T47D (cell line): ENCODE results near the gene PRKG1.
A peak's percentile ranks its signal among the peaks of the same experiment; 100 is the strongest.

Experiments used
- DNase-seq, 2 experiments: peaks; one replicate each; pipeline versions ENCODE4 v3.0.0 to v3.0.0-alpha.2; 2011 to 2012; ENCODE audit warnings: low read depth in 1 of 2, low spot score in 1 of 2
- JUND ChIP-seq: IDR thresholded peaks from 2 replicates; pipeline ENCODE4 v1.6.1; 2012; ENCODE audit warnings: low read depth
- in situ Hi-C: cut with HindIII; loops from 2 replicates; pipeline ENCODE4 v1.10.0; 2016; ENCODE audit warnings: low sequenced_read_pairs, low pct_unique_long_range_greater_than_20kb

The PRKG1 gene

DNA sequence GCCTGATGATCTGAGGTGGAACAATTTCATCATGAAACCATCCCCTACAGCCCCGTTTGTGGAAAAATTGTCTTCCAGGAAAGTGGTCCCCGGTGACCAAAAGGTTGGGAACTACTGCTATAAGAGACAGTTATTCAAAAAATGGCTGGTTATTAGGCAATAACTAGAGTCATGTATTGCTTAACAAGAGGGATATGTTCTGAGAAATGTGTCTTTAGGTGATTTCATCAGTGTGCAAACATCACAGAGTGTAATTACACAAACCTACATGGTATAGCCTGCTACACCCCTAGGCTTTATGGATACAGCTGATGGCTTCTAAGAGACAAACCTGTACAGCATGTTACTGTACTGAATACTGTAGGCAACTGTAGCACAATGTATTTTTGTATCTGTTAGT lies 696.4 kb downstream of the PRKG1 start:
- DNase-seq = peak in 1 of 2 experiments; percentile 83
- no peak for TF ChIP-seq JUND
- in situ Hi-C loops = no loop called here

DNA sequence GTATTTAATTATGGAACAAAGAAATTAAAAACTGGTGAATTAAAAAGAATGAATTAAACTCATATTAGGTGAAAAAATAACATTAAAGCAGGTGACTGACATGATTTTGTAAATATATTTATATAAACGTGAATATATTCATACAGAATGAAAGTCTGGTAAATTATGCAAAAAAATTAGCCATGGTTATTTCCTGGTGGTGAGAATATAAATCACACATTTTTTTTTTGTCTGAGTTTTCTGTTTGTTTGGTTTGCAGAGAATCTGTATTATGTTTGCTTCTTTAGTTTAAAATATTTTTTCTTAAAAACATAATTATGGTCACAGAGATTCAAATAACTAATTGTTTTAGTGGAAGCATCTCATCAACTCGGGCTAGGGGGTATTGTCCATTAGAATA lies 698.1 kb downstream of the PRKG1 start:
- DNase-seq = no peak
- in situ Hi-C loops = no loop called here
- TF ChIP-seq JUND = no peak

DNA sequence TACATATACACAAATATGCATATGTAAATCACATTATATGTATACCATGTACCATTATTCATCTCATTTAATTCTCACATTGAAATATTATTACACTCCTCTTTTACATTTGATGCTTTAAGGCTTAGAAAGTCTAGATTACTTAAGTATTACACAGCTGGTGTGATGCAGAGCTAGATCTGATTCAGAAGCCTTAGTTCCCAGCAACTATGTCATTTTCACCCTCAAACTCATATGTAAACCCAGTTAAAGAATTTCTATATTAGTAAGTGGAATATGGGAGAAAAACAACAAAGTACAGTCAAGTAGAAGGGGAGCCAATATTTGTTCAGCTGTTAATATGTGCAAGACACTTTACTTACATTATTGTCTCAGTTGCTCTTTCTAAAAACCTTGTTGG lies 699.4 kb downstream of the PRKG1 start:
- TF ChIP-seq JUND = no peak
- DNase-seq = no peak
- in situ Hi-C loops = no loop called here

DNA sequence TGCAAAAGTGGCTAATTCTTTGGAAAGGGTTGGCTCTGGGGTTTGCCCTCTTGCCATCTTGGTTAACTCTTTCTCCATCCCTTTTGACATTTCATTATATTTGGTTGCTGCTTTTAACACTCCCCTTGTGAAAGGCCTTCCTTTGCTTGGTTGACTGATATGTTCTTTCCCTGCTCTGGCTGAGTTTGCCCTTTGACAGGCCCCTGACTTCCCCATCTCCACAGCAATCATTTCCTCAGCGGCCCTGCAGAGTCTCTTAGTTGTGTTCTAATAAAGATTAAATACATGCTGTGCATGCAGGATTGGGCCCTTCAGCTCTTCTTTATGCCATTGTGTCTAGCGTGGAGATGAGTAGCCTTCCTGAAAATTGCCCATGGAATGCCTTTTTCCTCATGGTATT lies 709.7 kb downstream of the PRKG1 start:
- DNase-seq = no peak
- no peak for TF ChIP-seq JUND
- in situ Hi-C loops = no loop called here

DNA sequence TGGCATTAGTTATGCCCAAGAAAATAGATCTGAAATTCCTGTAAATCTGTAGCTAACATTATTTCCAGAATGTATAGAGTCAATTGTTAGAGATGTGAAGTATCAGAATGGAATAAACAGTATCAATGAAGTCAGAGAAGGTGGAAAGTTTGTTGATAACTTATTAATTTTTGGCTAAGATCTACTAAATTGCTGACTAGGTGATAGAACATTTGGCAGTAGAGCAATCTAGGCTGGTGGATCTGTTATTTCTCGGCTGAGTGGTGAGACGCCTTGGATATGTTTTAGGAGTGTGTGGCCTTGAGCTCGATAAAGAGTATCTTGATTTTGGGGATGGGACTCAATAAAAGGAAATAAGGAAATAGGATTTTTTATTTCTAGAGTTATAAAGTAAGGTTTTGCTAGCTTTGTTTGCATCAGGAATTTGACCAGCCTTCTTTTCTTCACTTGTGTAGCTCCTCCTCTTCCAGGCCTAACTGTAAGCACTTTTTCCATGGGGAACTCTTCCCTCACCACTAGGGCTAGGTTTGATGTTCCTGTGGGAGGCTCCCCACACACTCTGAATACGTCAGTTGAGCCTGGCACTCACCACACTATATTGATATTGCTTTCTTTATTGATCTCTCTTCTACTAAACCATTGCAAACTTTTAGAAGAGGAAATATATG lies 711.9 kb downstream of the PRKG1 start:
- TF ChIP-seq JUND = no peak
- no peak for DNase-seq
- in situ Hi-C loops = no loop called here

DNA sequence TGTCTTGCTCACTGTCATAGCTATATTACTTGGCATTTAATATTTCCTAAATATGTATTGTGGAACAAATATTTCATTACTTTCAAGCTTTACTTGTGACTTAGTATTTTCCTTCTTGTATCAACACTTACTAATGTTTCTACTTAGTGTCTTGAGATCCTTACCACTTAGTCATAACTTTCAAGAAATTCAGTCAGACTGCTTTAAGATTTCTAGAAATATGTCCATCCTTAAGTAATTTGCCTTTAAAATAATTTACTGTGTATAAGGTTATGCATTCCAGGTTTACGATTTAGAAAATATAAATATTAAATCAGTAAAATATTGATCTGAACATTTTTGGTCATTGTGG lies 712.4 kb downstream of the PRKG1 start:
- in situ Hi-C loops = no loop called here
- DNase-seq = no peak
- TF ChIP-seq JUND = no peak

DNA sequence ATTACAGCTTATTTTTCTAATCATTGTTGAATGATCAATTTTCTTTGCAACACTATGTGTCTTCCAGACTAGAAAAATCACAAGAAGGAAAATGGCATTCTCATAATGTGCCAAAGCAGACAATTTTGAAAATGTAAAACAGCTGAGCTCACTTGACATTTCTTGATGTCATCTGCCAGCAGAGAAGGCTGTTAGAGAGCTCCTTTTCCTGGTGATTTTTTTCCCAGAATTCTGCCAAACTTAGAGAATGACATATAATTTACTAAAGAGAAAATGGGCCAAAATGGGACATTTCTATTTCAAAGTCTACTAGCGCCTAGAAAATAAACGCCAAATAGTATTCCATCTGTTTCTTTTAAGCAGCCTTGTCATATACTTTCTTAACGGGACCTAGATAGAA lies 714.0 kb downstream of the PRKG1 start:
- in situ Hi-C loops = no loop called here
- no peak for TF ChIP-seq JUND
- no peak for DNase-seq

DNA sequence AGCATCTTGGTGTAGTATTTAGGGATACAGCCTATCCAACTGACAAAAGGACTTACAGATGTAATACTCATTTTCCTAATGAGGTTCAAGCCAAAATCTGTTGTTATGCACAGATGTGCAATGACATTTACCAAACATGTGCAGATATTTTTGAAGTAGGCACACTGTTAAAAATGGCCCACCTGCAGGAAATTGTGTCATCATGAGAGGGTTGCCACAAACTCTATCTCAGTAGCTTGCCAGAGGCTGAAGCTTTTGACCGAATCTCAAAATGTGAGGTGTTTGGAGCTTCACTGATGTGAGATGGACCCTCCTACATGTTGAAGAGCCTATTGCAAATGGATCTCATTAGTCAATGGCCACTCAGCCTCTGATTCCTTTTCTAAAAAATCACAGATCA lies 714.8 kb downstream of the PRKG1 start:
- no peak for DNase-seq
- no peak for TF ChIP-seq JUND
- in situ Hi-C loops = no loop called here

DNA sequence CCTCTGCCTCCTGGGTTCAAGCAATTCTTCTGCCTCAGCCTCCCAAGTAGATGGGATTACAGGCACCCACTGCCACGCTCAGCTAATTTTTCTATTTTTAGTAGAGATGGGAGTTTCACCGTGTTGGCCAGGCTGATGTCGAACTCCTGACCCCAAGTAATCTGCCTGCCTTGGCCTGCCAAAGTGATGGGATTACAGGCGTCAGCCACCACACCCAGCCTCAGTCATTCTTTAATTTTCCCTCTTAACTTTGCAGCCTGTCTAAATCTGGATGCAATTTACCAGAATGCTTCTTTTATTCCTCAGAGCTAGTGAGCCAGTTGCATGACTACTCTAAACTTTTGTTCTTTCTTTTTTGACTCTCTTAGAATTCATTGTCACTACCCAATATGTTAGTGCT lies 715.6 kb downstream of the PRKG1 start:
- in situ Hi-C loops = no loop called here
- no peak for TF ChIP-seq JUND

DNA sequence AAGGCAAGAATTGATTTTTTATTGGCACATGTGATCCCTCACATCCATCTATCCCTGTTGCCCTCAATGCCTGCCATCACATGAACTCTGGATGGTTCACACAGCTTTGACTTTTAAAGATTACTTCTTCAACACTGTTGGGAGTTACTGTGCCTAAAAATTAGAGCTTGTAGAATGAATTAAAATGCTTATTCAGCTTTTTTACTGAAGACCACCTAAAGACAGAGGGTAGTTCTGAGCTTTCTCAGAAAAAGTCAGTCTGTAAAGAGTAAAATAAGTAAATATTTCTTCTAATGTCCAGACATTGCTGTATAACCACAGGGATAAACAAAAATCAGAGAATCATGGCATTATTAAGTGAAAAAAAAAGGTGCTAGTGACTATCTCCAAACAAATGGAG lies 718.4 kb downstream of the PRKG1 start:
- in situ Hi-C loops = no loop called here
- TF ChIP-seq JUND = no peak
- no peak for DNase-seq

More for the DNA sequence above, 715.6 kb downstream of the PRKG1 start:
- no peak for DNase-seq

DNA sequence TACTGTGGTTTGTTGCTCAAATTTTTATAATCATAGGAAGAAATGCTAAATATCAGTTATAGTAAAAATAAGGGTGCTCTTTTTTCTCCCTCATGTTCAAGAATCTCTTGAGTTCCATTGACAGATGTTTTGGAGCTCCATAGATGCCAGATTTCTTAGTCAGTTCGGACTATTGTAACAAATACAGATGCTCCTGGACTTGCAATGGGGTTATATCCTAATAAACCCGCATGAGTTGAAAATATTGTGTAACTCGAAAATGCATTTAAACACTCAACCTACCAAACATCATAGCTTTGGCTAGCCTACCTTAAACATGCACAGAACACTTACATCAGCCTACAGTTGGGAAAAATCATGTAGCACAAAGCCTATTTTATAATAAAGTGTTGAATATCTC lies 725.8 kb downstream of the PRKG1 start:
- no peak for TF ChIP-seq JUND
- no peak for DNase-seq
- in situ Hi-C loops = no loop called here

DNA sequence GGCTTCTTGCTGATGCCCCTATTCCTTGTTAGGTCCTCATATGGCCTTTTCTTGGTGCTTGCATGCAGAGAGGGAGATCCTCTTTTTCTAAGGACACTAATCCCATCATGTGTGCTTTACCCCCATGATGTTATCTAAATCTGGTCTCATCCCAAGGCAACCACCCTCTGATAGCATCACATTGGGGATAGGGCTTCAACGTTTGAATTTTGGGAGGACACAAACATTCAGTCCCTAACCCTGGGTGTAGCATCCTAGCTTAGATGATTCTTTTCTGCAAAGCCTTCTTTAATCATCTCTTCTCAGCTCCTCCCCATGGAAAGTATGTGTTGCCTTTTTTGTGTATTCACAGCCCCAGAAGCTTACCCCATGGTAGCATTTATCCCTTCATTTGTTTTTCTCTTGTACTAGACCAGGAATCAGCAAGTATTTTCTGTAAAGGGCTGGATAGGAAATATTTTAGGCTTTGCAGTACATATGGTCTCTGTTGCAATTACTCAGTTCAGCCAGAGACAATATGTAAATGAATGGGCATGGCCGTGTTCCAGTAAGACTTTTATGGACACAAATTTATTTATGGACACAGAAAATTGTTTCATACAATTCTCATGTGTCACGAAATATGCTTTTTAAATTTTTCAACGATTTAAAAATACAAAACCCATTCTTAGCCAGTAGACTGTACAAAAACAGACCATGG lies 726.6 kb downstream of the PRKG1 start:
- TF ChIP-seq JUND = no peak
- no peak for DNase-seq
- in situ Hi-C loops = no loop called here

DNA sequence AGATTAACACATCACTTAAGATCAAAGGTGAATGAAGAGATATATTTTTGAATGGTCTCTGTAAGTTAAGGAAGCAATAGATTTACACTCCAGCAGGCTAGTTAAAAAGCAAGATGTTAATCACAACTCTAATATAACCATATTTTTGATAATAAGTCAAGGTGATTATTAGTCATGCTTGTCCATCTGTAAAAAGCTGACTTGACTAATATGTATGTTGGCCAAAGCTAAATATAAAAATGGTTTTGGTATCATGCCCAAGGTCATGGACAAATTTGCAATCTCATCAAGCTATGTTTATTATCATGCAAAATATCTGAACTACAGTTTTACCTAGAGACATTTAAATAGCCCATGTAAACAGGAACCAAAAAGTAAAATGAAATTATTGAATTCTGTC lies 727.7 kb downstream of the PRKG1 start:
- DNase-seq = no peak
- no peak for TF ChIP-seq JUND
- in situ Hi-C loops = no loop called here

DNA sequence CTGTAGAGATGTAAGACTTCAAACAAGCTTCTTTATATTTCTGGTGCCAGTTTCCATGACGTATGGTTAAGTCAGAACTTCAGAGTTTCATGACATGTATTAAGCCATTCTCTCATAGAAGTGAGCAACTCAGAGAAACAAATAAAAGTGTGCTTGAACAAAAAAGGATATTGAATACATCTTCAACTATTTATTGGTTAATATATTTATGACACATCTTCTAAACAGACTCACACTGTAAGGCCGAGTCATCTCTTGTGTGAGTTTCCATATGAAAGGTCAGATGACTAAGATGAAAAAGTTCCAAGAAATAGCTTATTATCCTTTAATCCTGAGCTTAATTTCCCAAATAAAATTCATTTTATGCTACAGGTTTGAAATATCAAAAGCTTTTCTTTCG lies 730.6 kb downstream of the PRKG1 start:
- DNase-seq = no peak
- in situ Hi-C loops = no loop called here
- TF ChIP-seq JUND = no peak
